HCT116 (cell line): ENCODE results near the gene ARL6IP1. TPM values are rescaled to one million over a fixed set of nuclear protein-coding genes. Genes with fewer than 3 reads are reported as not detected.

ENCODE experiments used
- ATAC-seq: fragments of 200-7000 bp; cut with Tn5 transposase; 2 replicates; pipeline ENCODE4 v1.9.1; 2020; ENCODE audit warnings: mild to moderate bottlenecking, moderate library complexity
- BruUV-seq: library from RNA; stranded (reverse); fragments of 400-500 nt; replicated peaks from 2 replicates; lab custom pipeline; 2021; lab: Mats Ljungman, UMichigan
- CTCF ChIA-PET: fragments of 300-600 bp; sonication (Branson Sonifier 250); formaldehyde crosslinking; loops from one replicate; lab custom pipeline; 2021; ENCODE audit warnings: antibody characterized with exemption; lab: Charles Lee
- POLR2A ChIA-PET: fragments of 300-600, 350-600 bp; sonication (Branson Sonifier 250); formaldehyde crosslinking; loops from one replicate; lab custom pipeline; 2021; ENCODE audit warnings: antibody characterized with exemption; lab: Charles Lee
- RAD21 ChIA-PET, 2 experiments: fragments of 300-600 bp; sonication (Branson Sonifier 250); formaldehyde crosslinking; loops; one replicate each; lab custom pipeline; 2023; ENCODE audit warnings: low total read pairs in 2 of 2; ENCODE audit not compliant: uncharacterized antibody in 2 of 2, unreplicated experiment in 2 of 2, low non-redundant PET in 1 of 2; lab: Charles Lee
- DNase-seq: peaks from one replicate; pipeline ENCODE4 v3.0.0-alpha.2; 2010; ENCODE audit warnings: low read depth, low spot score
- H2AFZ ChIP-seq: fragments of 200-600 bp; shearing (Covaris generic), sonication (generic); 2 replicates; pipeline ENCODE4 v1.6.1; 2017; ENCODE audit warnings: low read depth, mixed run types, mixed read lengths, antibody characterized with exemption, low read length; ENCODE audit not compliant: poor library complexity, severe bottlenecking
- H3K27ac ChIP-seq: 2 replicates; pipeline ENCODE4 v1.5.1; 2012; ENCODE audit warnings: low read depth, low read length
- H3K27me3 ChIP-seq: fragments of 200-600 bp; sonication (generic); 2 replicates; pipeline ENCODE4 v1.6.1; 2016; ENCODE audit warnings: mixed run types, low read length, mixed read lengths; ENCODE audit not compliant: insufficient read depth
- H3K36me3 ChIP-seq, 2 experiments: fragments of 200-500 bp in 1 of 2; fragments of 200-600 bp in 1 of 2; sonication (Bioruptor generic) in 1 of 2; sonication (generic) in 1 of 2; 2 replicates each; pipeline versions ENCODE4 v1.5.1 to v1.6.1; 2014 to 2016; ENCODE audit warnings: low read length in 2 of 2, inconsistent platforms in 1 of 2, mixed read lengths in 1 of 2, mixed run types in 1 of 2; ENCODE audit not compliant: insufficient read depth in 2 of 2, control insufficient read depth in 1 of 2
- H3K4me1 ChIP-seq, 2 experiments: fragments of 200-600 bp in 1 of 2; sonication (generic) in 1 of 2; 2 replicates each; pipeline versions ENCODE4 v1.5.1 to v1.6.1; 2012 to 2017; ENCODE audit warnings: low read length in 2 of 2, inconsistent platforms in 1 of 2, mild to moderate bottlenecking in 1 of 2, mixed read lengths in 1 of 2, mixed run types in 1 of 2, moderate library complexity in 1 of 2; ENCODE audit not compliant: insufficient read depth in 2 of 2, control insufficient read depth in 1 of 2
- H3K4me2 ChIP-seq: fragments of 200-600 bp; sonication (generic); 2 replicates; pipeline ENCODE4 v1.6.1; 2017; ENCODE audit warnings: mixed run types, low read length, mixed read lengths
- H3K4me3 ChIP-seq, 2 experiments: fragments of 200-600 bp in 1 of 2; sonication (generic) in 1 of 2; replicated peaks in 1 of 2; 2 replicates each; pipeline ENCODE4 v1.5.1; 2011 to 2016; ENCODE audit warnings: low read length in 2 of 2, control low read depth in 1 of 2, low read depth in 1 of 2, mild to moderate bottlenecking in 1 of 2, mixed read lengths in 1 of 2, mixed run types in 1 of 2
- H3K79me2 ChIP-seq: fragments of 200-600 bp; sonication (generic); 2 replicates; pipeline ENCODE4 v1.6.1; 2017; ENCODE audit warnings: mild to moderate bottlenecking, mixed run types, low read length, moderate library complexity, mixed read lengths; ENCODE audit not compliant: insufficient read depth
- H3K9ac ChIP-seq: fragments of 200-600 bp; sonication (generic); 2 replicates; pipeline ENCODE4 v1.6.1; 2016; ENCODE audit warnings: low read length, mixed read lengths
- H3K9me2 ChIP-seq: fragments of 200-600 bp; sonication (generic), shearing (Covaris generic); 2 replicates; pipeline ENCODE4 v1.6.1; 2017; ENCODE audit warnings: mixed run types, mild to moderate bottlenecking, moderate library complexity; ENCODE audit not compliant: insufficient read depth
- H3K9me3 ChIP-seq, 2 experiments: fragments of 200-500 bp in 1 of 2; fragments of 200-600 bp in 1 of 2; sonication (Bioruptor generic) in 1 of 2; sonication (generic) in 1 of 2; 2 replicates each; pipeline ENCODE4 v1.6.1; 2014 to 2017; ENCODE audit warnings: low read length in 2 of 2, mixed read lengths in 2 of 2, inconsistent platforms in 1 of 2, low read depth in 1 of 2, mild to moderate bottlenecking in 1 of 2, mixed run types in 1 of 2, moderate library complexity in 1 of 2; ENCODE audit not compliant: control insufficient read depth in 1 of 2, insufficient read depth in 1 of 2
- H4K20me1 ChIP-seq: fragments of 200-600 bp; sonication (generic), shearing (Covaris generic); 2 replicates; pipeline ENCODE4 v1.6.1; 2017; ENCODE audit warnings: mixed run types, mild to moderate bottlenecking, moderate library complexity; ENCODE audit not compliant: insufficient read depth
- ATF3 ChIP-seq: IDR thresholded peaks from 2 replicates; pipeline ENCODE4 v1.6.1; 2012
- CBX3 ChIP-seq: IDR thresholded peaks from 2 replicates; pipeline ENCODE4 v1.6.1; 2012; ENCODE audit warnings: low read depth
- CEBPB ChIP-seq: IDR thresholded peaks from 2 replicates; pipeline ENCODE4 v1.6.1; 2012; ENCODE audit warnings: low read depth
- CTCF ChIP-seq, 3 experiments: fragments of 200-600 bp in 1 of 3; sonication (generic) in 1 of 3; IDR thresholded peaks in 2 of 3; conservative IDR thresholded peaks in 1 of 3; 2 replicates each; pipeline ENCODE4 v1.5.1; 2012 to 2017; ENCODE audit warnings: low read depth in 2 of 3, low read length in 2 of 3, antibody characterized with exemption in 1 of 3, borderline replicate concordance in 1 of 3, control low read depth in 1 of 3, mild to moderate bottlenecking in 1 of 3, mixed read lengths in 1 of 3, mixed run types in 1 of 3, moderate library complexity in 1 of 3; ENCODE audit not compliant: insufficient read depth in 1 of 3
- EGR1 ChIP-seq: IDR thresholded peaks from 2 replicates; pipeline ENCODE4 v1.6.1; 2012; ENCODE audit warnings: low read depth
- EZH2 ChIP-seq: fragments of 200-600 bp; sonication (generic); IDR thresholded peaks from 2 replicates; pipeline ENCODE4 v1.6.1; 2017; ENCODE audit warnings: antibody characterized with exemption, mixed run types
- EZH2phosphoT487 ChIP-seq: fragments of 200-600 bp; IDR thresholded peaks from 2 replicates; pipeline ENCODE4 v1.6.1; 2018; ENCODE audit warnings: antibody characterized with exemption, borderline replicate concordance
- FOSL1 ChIP-seq: IDR thresholded peaks from 2 replicates; pipeline ENCODE4 v1.6.1; 2012; ENCODE audit warnings: low read depth
- JUND ChIP-seq: IDR thresholded peaks from 2 replicates; pipeline ENCODE4 v1.6.1; 2012
- MAX ChIP-seq: IDR thresholded peaks from 2 replicates; pipeline ENCODE4 v1.6.1; 2012
- POLR2A ChIP-seq: IDR thresholded peaks from 2 replicates; pipeline ENCODE4 v1.7.0; 2011; ENCODE audit warnings: borderline replicate concordance; ENCODE audit not compliant: insufficient read depth, insufficient read length; ENCODE audit errors: extremely low read depth
- POLR2AphosphoS5 ChIP-seq: IDR thresholded peaks from 2 replicates; pipeline ENCODE4 v1.6.1; 2011; ENCODE audit warnings: mild to moderate bottlenecking, low read depth, low read length, moderate library complexity
- RAD21 ChIP-seq: IDR thresholded peaks from 2 replicates; pipeline ENCODE4 v1.6.1; 2012; ENCODE audit warnings: low read depth, mild to moderate bottlenecking
- REST ChIP-seq: IDR thresholded peaks from 2 replicates; pipeline ENCODE4 v1.6.1; 2012; ENCODE audit warnings: low read depth
- SP1 ChIP-seq: IDR thresholded peaks from 2 replicates; pipeline ENCODE4 v1.6.1; 2012; ENCODE audit warnings: low read depth
- SRF ChIP-seq: IDR thresholded peaks from 2 replicates; pipeline ENCODE4 v1.6.1; 2012; ENCODE audit warnings: low read depth
- TCF7L2 ChIP-seq: IDR thresholded peaks from 2 replicates; pipeline ENCODE4 v1.7.0; 2011; ENCODE audit warnings: borderline replicate concordance, inconsistent platforms; ENCODE audit not compliant: insufficient read depth, insufficient read length; ENCODE audit errors: extremely low read depth
- YY1 ChIP-seq: IDR thresholded peaks from 2 replicates; pipeline ENCODE4 v1.6.1; 2011; ENCODE audit warnings: low read length, low read depth, moderate library complexity, mild to moderate bottlenecking; ENCODE audit not compliant: insufficient replicate concordance; ENCODE audit errors: extremely low read depth
- ZFX ChIP-seq: fragments of 450-650 bp; IDR thresholded peaks from 2 replicates; pipeline ENCODE4 v1.6.1; 2017
- ZNF274 ChIP-seq: fragments of 200-500 bp; sonication (Bioruptor generic); IDR thresholded peaks from 2 replicates; pipeline ENCODE4 v1.6.1; 2014; ENCODE audit warnings: mild to moderate bottlenecking, low read depth, low read length, inconsistent platforms
- intact Hi-C: fragments of 100-400 bp; cut with micrococcal nuclease; formaldehyde crosslinking; loops from 2 replicates; pipeline ENCODE4 v1.10.0; 2022
- total RNA-seq: library from RNA; stranded (reverse); gene quantifications from one replicate; pipeline ENCODE4 v1.2.1, GENCODE V29; 2021; ENCODE audit not compliant: unreplicated experiment

The ARL6IP1 gene
- total RNA-seq, 1 experiment from 2014 or later, result 197 TPM

GRCh38 chr16:18833707-18834505, 32.6 kb upstream of the ARL6IP1 start (continued):
- no peak for TF ChIP-seq MAX
- no peak for TF ChIP-seq CBX3
- no peak for TF ChIP-seq FOSL1
- no peak for TF ChIP-seq POLR2AphosphoS5
- no peak for TF ChIP-seq POLR2A

- TF ChIP-seq SRF (no peak), EZH2phosphoT487 (no peak), CBX3 (no peak), CTCF (IDR thresholded peaks at IDR 0.05 in 2 of 3, conservative IDR thresholded peaks at IDR 0.05 in 1 of 3; ENCODE audit: borderline replicate concordance in 1 of 3, insufficient read depth in 1 of 3, low read depth in 2 of 3, low read length in 2 of 3) (no peak), ZNF274 (no peak), SP1 (no peak), EGR1 (no peak), YY1 (no peak), RAD21 (no peak), JUND (no peak), REST (no peak), CEBPB (no peak), TCF7L2 (no peak), EZH2 (no peak), ZFX (no peak), POLR2AphosphoS5 (no peak), POLR2A (no peak), ATF3 (no peak)
- H3K9me3 ChIP-seq, result no peaks in the 10 kb centered on the region
- no peaks in the 10 kb centered on the region for H3K9me2 ChIP-seq
- no peaks in the 10 kb centered on the region for H3K27me3 ChIP-seq
- intact Hi-C loops, result loop anchor here (5.0 kb wide), 1 partner anchor 35 kb away; no protein-coding TSS in a partner anchor
- ChIA-PET CTCF (no interaction called here), RAD21 (no interaction called here), POLR2A (interaction anchor here (2.5 kb wide), 1 partner anchor 31 kb away, joined by 11 read pairs; the partner anchor contains the start of gene ARL6IP1)
- no peak overlapping the region for H3K4me2 ChIP-seq
- peaks cover 79% of the 10 kb centered on the region in 2 experiments for H3K36me3 ChIP-seq
- ATAC-seq (no peak), DNase-seq (no peak)
- H3K79me2 ChIP-seq, result no peaks in the 10 kb centered on the region
- no peak overlapping the region for H3K27ac ChIP-seq
- H3K9ac ChIP-seq, result no peak overlapping the region
- no peaks in the 10 kb centered on the region; the same call in 1 of the 2 replicates for H4K20me1 ChIP-seq
- BruUV-seq, result no TSS peak
- H3K4me1 ChIP-seq, result no peaks in the 10 kb centered on the region
- no peak overlapping the region for H2AFZ ChIP-seq
- no peak overlapping the region for H3K4me3 ChIP-seq
These were observed 31.3 kb upstream of the ARL6IP1 start for GRCh38 chr16:18832613-18833012.
